Brain pericyte (primary cell): ENCODE results near the gene RHBDL2.
"Not testable (repeated sequence)": the region's sequence is repeated elsewhere in the genome, so short reads cannot be mapped to it uniquely, and the experiment has no call there.

Experiments used
- DNase-seq: peaks from one replicate; pipeline ENCODE4 v3.0.0-alpha.2; 2012; ENCODE audit warnings: low read depth, low spot score

The RHBDL2 gene, protein sequence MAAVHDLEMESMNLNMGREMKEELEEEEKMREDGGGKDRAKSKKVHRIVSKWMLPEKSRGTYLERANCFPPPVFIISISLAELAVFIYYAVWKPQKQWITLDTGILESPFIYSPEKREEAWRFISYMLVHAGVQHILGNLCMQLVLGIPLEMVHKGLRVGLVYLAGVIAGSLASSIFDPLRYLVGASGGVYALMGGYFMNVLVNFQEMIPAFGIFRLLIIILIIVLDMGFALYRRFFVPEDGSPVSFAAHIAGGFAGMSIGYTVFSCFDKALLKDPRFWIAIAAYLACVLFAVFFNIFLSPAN

DNA sequence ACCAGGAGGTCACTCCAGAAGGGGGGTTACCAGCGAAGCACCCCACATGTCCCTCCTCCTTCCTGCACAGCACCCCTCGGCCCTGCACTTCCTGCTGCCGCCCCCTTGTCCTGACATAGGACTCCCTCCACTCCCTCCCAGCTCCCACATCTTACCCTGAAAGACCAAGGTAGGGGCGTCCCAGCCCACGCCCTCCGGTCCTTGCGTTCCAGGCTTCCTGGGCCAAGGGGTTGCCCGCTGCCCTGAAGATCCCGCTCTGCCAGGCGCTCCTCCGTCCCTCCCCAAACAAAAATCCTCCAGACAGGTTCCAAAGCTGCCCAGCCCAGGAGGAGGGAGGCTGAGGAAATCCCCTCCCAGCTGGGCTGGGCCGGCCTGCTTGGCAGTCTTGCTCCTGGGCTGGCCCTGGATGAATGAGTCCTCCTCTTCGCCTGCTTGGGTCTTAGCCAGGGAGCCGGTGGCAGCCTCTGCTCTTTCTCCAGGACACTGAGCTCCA is at the start of gene RHBDL2:
TSS of gene RHBDL2 (minus strand) at position 304 of the 493 bp plus-strand sequence. CDS start 22,618 bp downstream, outside the sequence.
- no peak for DNase-seq

DNA sequence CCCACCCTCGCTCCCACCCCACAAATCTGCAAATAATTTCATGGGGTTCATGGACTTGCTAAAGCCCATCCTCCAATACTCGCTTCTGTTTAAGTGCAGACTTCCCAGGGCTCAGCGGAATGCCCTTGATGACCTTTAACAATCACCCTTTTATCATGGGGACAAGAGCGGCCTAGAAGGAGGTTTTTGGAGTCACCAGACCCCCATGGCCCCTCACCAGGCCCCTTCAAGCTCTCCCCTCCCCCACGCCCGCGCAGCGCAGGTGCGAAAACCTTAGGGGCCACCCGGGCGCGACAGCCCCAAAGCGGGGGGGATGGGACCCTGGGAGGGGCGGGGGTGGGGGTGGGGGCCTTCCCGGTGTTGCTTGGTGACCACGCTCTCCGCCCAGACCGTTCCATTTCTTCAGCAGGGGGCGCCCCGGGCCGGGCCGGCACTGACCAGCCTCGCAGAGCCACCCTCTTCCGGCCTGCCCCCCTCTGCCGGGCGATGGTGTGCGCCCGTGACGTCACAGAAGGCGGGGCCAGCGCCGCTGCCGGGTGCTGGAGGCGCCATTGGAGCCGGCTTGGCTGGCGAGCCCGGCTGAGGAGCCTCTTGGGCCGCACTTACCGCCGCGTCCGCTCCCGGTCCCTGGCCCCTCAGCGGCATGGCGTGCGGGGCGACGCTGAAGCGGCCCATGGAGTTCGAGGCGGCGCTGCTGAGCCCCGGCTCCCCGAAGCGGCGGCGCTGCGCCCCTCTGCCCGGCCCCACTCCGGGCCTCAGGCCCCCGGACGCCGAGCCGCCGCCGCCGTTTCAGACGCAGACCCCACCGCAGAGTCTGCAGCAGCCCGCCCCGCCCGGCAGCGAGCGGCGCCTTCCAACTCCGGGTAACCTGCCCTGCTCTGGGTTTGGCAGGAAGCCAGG is 49.4 kb upstream of the RHBDL2 start, which contains the start of gene AKIRIN1:
TSS of gene AKIRIN1 (plus strand) at position 539 of the 900 bp plus-strand sequence. CDS start at position 644, 105 bp downstream.
- DNase-seq, result peak; percentile 74

DNA sequence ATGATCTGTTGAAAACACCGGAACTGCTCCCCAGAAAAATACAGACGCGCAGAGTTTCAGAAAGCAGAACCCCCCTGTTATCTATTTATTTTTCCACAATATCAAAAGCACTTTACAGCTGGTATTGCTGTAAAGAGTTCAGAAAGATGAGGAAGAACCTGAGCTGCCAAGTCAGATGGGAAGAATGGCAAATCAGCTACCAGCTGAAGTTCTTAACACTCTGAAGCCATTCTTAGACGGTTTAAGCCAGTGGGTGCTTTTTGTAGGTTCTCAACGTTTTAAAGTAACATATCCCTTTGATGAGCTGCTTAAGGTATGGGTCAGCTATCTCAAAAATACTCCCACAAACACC is 48.7 kb upstream of the RHBDL2 start:
- DNase-seq, result no peak

DNA sequence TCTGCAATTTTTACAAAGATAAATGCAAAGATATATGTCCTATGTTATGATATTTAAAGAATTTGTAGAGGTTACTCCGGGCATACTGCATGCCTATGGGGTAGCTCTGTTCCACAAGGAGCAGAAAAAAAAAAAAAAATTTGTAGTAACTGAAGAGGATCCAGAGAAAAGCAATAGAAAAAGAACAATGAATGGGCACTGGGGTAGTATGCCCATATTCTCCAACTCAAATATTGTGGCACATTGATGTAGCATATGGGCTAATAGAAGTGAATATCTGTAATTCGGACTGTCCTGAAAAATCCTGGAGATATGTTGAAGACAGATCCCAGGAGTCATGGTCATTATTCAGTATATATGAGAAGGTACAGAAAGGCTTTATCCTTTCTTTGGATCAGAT is 48.3 kb upstream of the RHBDL2 start:
- no peak for DNase-seq

DNA sequence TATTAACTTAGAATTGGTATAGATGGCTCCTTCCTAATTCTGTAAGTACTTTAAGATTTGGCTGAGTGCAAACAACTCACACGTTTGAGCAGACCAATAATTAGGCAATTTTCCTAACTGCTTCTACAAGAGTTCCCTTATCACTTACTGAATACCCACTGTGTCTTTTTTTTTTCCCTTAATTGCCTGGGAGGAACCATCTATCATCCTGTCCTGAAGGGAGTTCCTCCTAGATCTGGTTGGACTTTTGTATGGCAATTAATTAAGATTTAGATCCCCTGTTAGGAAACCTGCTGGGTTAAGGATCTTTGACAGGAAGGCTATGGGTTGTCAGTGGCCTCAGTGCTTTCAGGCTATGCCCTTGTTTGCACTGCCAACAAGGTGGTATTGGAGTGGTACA is 37.8 kb upstream of the RHBDL2 start:
- not testable (repeated sequence) for DNase-seq

DNA sequence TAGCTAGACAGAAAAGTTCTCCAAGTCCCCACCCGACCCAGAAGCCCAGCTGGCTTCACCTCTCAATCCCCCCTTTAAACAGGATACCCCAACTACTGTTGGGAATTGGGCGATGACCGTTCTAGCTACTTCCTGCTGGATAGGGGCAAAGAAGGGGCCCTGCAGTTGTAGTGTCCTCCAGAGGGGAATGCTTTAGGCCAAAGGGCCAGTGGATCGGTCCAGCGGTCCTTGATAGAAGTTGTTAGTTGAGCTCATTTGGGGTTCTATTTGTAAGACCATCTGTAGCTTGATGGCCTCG is 36.6 kb upstream of the RHBDL2 start:
- DNase-seq, result not testable (repeated sequence)

DNA sequence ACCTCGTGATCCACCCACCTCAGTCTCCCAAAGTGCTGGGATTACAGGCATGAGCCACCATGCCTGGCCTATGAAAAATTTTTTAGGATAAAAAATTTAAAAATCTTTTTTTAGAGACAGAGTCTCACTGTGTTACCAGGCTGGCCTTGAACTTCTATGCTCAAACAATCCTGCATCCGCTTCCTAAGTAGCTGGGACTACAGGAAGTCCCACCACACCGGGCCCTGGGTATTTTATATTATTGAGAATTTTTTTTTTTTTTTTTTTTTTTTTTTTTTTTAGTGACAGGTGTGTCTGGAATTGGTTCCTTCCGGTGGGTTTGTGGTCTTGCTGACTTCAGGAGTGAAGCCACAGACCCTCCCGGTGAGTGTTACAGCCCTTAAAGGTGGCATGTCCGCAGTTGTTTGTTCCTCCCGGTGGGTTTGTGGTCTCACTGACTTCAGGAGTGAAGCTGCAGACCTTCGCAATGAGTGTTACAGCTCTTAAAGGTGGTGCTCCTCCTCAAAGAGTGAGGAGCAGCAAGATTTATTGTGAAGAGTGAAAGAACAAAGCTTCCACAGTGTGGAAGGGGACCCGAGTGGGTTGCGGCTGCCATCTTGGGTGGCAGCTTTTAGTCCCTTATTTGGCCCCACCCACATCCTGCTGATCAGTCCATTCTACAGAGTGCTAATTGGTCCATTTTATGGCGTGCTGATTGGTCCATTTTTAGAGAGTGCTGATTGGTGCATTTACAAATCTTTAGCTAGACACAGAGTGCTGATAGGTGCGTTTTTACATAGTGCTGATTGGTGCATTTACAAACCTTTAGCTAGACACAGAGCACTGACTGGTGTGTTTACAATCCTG is 36.0 kb upstream of the RHBDL2 start:
- not testable (repeated sequence) for DNase-seq

DNA sequence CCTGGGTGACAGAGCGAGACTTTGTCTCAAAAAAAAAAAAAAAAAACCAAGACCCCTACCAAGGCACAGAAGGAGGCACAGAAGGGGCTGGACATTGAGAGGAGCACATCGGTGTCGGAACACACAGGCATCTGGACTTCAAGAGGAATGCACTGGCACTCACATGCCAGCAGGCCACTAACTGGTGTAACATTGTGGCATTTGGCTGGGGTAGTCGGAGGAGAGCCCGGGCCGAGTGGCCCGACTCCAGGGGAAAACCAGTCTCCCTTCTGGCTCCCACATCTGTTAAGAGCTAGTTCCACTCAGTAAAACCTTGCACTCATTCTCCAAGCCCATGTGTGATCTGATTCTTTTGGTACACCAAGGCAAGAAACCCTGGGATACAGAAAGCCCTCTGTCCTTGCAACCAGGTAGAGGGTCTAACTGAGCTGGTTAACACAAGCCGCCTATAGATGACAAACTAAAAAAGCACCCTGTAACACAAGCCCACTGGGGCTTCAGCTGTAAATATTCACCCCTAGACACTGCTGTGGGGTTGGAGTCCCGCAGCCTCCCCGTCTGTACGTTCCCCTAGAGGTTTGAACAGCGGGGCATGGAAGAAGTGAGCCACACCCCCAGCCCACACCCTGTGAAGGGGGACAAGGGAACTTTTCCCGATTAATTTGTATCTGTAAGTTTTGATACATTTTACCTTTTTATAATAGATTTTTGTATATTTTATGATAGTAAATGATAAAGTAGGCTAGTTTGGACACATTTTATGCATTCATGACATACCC is 32.2 kb upstream of the RHBDL2 start:
- no peak for DNase-seq

DNA sequence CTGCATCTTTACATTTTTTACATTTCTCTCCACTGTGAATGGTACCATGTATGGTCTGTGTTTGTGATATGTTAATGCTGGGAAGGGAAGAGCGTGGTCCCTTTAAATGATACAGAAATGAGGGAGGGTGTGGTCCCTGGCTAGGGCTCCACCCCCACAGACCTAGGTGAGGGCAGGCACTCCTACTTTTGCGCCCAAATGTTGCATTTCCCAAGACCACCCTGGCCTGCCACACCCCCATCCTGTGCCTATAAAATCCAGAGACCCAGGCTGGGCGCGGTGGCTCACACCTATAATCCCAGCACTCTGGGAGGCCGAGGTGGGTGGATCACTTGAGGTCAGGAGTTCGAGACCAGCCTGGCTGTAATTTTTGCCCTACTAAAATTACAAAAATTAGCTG is 31.5 kb upstream of the RHBDL2 start:
- not testable (repeated sequence) for DNase-seq

DNA sequence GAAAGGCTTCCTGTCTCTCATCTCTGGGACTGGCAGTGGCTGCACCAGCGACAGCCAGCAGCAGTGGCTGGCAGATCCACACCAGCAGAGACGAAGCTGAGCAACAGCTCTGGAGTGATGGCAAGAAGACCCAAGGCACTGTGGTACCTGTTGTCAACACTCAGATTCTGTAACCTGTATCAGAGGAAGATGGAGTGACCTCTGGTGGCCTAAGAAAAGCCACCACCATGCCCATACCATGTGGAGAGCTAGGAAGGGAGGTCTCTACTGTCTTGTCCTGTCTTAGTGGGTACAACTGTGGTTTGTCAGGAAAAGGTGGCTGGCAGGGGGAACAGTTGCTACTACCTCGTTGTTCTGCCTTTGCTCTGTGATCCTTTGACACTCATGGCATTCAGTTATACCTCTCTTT is 22.5 kb upstream of the RHBDL2 start:
- DNase-seq, result no peak

DNA sequence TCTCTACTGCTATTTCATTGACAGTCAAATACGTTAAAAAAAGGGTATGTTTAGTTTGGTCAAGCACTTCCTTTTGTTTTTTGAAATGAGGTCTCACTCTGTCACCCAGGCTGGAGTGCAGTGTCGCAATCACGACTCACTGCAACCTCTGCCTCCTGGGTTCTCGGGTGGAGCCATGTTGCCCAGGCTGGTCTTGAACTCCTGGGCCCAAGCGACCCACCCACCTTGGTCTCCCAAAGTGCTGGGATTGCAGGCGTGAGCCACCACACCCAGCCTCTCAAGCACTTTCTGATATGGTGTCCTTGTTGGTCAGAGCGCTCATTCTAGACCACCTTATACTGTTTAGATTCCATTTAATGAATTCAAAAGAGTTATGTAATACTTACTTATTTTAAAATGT is 20.9 kb upstream of the RHBDL2 start:
- DNase-seq, result no peak

DNA sequence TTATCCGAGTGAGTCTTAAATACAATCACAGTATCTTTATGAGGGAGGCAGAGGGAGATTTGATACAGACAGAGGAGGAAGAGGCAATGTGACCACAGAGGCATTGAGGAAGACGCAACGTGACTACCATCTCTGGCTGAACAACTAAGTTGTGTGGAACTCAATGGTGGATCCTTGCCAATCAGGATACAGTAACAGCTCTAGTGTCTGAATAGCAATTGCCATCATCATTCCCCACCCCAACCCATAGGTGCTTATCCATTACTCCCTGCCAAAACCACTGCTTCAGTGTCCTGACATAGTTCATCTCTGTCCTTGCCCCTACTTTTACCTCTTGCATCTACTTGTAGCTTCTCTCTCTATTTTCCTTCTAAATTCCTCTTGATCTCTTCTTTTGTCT is 20.5 kb upstream of the RHBDL2 start:
- no peak for DNase-seq

DNA sequence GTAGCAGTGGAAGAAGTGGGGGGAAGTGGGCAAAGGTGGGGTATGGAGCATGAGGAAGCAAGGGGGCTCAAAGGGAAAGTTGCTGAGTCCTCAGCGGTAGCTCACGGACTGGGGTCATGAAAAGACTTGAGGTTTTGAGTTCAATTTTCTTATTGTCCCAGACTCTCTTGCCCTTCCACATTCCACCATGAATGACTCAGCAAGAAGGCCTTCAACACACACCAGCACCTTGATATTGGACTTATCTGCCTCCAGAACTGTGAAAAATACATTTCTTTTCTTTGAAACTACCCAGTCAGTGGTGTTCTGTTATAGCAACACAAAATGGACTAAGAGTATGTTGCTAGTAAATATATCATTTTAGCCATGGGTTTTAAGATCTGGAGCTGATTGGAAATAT is 17.3 kb upstream of the RHBDL2 start:
- DNase-seq, result no peak

DNA sequence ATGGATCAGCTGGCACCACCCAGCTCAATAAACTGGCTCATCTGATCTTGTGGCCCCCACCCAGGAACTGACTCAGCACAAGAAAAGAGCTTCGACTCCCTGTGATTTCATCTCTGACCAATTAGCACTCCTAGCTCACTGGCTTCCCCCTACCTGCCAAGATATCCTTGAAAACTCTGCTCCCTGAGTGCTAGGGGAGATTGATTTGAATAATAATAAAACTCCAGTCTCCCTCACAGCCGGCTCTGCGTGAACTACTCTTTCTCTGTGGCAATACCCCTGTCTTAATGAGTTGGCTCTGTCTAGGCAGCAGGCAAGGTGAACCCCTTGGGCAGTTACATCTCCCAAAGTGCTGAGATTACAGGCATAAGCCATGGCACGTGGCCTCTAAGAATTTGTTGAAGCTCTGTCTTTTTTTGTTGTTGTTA is 11.8 kb upstream of the RHBDL2 start:
- no peak for DNase-seq

DNA sequence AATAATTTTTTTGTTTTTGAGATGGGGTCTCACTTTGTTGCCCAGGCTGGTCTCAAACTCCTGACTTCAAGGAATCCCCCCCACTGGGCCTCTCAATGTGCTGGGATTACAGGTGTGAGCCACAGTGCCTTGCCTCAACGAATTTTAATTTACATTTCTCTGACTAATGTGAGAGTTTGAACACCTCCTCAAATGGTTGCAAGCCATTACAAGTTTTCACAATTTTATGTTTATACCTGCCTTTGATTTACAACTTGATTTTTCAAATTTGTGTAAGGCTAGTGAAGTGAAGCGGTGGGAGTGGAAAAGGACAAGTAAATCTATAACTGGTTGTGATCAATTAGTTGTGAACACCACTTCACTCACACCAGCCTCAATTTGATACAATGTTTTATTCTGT is 8.9 kb upstream of the RHBDL2 start:
- DNase-seq, result no peak

DNA sequence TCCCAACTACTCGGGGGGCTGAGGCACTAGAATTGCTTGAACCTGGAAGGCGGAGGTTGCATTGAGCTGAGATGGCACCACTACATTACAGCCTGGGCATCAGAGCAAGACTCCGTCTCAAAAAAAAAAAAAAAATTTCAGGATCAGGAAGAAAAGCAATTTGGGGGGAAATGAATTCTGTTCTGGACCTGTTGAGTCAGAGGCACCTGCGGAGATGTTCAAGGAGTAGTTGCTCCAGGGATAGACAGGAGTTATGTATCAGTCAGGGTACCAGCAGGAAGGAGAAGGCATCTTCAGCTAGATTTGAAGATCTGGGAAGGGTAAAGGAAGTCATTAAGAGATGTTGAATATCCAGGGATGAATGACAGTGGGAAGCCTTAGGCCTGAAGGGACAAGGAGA is 2.9 kb upstream of the RHBDL2 start:
- no peak for DNase-seq

DNA sequence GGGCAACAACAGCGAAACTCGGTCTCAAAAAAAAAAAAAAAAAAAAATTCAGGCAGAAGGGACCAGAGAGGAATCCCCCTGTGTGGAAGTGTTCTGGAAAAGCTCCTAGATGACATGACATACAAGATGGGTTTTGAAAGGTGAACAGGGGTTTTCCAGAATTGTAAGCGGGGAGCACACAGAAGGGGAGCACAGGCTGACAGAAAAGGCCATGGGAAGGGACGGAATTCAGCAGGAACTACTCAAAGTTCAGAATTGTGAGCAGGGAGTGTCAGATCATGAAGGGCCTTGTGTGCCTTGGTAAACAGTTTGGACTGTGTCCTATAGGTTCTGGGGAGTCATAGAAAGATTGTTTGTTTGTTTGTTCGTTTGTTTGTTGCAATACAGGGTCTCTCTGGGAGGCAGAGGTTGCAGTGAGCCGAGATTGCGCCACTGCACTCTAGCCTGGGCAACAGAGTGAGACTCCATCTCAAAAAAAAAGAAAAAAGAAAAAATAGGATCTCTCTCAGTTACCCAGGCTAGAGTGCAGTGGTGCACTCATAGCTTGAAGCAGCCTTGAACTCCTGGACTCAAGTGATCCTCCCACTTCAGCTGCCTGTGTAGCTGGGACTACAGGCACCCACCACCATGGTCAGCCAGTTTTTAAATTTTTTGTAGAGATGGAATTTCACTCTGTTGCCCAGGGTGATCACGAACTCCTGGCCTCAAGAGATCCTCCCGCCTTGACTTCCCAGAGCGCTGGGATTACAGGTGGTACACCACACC is 1.2 kb upstream of the RHBDL2 start:
- no peak for DNase-seq

DNA sequence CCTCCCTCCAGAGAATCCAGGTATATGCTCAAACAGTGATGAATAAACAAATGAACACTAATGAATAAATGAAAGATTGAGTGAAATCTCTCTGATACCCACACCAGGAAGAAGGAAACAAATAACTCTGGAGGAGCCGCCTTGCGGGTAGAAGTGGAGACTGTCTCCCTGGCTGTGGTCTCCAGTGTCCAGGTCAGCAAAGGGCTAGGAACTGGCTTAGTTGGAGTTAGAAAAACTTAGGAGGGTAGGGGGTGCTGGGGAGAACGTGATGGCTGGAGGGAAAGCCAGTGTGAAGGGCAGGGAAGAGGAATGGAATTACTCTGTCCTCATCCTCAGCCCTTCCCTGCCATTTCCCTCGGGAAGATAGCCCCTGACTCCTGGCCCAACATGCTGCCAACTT is 537 bp downstream of the RHBDL2 start:
- no peak for DNase-seq

DNA sequence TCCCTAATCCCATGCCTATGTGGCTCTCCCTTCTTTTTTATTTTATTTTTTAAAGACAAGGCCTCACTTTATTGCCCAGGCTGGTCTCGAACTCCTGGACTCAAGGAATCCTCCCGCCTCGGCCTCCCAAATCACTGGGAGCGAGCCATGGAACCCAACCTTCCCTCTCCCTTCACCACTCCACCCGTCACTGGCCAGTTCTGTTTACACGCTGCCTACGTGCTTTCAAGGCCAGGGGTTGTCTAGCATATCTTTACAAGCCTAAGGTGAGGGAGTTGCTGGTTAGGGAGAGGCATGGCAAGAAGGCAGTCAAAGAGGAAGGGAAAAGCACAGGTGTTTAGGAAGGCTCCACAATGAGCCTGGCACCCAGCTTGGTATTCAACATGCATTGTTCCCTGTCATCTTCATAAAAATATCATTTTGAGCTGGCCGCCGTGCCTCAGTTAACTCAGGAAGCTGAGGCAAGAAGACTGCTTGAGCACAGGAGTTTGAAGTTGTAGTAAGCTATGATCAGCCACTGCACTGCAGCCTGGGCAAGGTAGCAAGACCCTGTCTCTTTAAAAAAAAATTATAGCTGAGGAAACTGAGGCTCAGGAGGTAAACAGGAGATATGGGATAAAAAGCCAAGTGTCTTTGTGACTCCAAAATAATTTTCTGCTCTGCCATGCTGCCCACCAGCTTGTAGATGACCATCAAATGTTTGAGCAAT is 1.1 kb downstream of the RHBDL2 start:
- DNase-seq, result no peak
